AG04450 (cell line): ENCODE measurements around the gene POFUT2. TPM values are rescaled to one million over a fixed set of nuclear protein-coding genes. Genes with fewer than 3 reads are reported as not detected.

ENCODE experiments used
- CTCF ChIA-PET: fragments of 300-600, 350-600 bp; formaldehyde crosslinking; extraction: SDS; loops from one replicate; lab custom pipeline; 2022; ENCODE audit warnings: antibody characterized with exemption, inconsistent platforms; lab: Charles Lee
- POLR2A ChIA-PET: fragments of 350-600 bp; formaldehyde crosslinking; extraction: SDS; loops from one replicate; lab custom pipeline; 2021; ENCODE audit warnings: antibody characterized with exemption, inconsistent platforms; lab: Yijun Ruan, JAX
- DNase-seq: peaks from one replicate; pipeline ENCODE4 v3.0.0-alpha.2; 2011; ENCODE audit warnings: low read depth, low spot score
- H3K27ac ChIP-seq: one replicate; pipeline ENCODE4 v1.5.1; 2012; ENCODE audit warnings: low read depth, low read length, control low read depth
- H3K27me3 ChIP-seq: one replicate; pipeline ENCODE4 v1.6.0; 2012; ENCODE audit warnings: low read length; ENCODE audit not compliant: control insufficient read depth, insufficient read depth
- H3K4me3 ChIP-seq: 2 replicates; pipeline ENCODE4 v1.5.1; 2011; ENCODE audit warnings: mild to moderate bottlenecking, low read depth, low read length, control low read depth
- H3K9me3 ChIP-seq: 2 replicates; pipeline ENCODE4 v1.5.1; 2012; ENCODE audit warnings: low read length; ENCODE audit not compliant: control insufficient read depth, insufficient read depth
- polyA plus RNA-seq: library from polyadenylated mRNA; depleted of rRNA; stranded (reverse); fragments of >200 nt; gene quantifications from 2 replicates; pipeline ENCODE4 v1.2.3, GENCODE V29; 2011
- TF ChIP-seq, protein P1 (sequence below): IDR thresholded peaks from 2 replicates; pipeline ENCODE4 v1.5.1; 2011; ENCODE audit warnings: low read depth, low read length, control low read depth, inconsistent platforms

The POFUT2 gene
- polyA plus RNA-seq, 1 experiment: 35.5 TPM

DNA sequence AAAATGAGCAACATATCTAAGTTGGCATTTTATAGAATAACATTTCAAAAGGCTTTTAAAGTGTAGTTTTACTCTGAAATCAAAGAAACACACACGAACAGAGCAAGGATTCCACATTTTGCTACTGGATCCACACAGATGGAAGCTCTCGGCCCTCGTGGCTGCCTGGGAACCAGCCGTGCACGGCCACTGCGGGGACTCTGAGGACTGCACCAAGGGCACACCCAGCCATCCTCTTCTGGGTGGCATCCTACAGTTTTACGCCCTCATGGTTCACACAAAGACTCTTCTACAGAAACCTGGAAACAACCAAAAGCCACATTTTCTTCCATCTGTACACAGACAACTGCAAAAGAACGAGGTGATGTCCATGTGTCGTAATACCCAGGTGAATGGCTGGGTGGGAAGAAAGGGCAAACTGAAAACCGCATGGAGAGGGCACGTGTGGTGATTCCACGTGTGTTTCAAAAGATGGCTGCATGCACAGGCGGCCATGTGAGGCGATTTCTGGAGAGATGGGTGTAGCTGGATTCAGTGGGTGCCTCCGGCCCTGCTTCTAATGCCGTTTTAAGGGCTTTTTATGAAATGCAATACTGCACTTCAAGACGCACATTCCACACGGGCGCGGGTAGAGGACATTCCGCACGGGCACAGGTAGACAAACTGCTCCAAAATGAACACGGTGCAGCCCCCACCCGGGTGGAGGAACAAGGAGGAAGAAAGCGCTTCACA is 8.1 kb downstream of the POFUT2 start:
- no peak for DNase-seq
- no peak overlapping the region for H3K4me3 ChIP-seq
- peak overlapping the region; percentile 21 for H3K27ac ChIP-seq
- TF ChIP-seq, protein P1, sequence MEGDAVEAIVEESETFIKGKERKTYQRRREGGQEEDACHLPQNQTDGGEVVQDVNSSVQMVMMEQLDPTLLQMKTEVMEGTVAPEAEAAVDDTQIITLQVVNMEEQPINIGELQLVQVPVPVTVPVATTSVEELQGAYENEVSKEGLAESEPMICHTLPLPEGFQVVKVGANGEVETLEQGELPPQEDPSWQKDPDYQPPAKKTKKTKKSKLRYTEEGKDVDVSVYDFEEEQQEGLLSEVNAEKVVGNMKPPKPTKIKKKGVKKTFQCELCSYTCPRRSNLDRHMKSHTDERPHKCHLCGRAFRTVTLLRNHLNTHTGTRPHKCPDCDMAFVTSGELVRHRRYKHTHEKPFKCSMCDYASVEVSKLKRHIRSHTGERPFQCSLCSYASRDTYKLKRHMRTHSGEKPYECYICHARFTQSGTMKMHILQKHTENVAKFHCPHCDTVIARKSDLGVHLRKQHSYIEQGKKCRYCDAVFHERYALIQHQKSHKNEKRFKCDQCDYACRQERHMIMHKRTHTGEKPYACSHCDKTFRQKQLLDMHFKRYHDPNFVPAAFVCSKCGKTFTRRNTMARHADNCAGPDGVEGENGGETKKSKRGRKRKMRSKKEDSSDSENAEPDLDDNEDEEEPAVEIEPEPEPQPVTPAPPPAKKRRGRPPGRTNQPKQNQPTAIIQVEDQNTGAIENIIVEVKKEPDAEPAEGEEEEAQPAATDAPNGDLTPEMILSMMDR: no peak
- no peaks in the 10 kb centered on the region; the same call in 1 of the 2 replicates for H3K9me3 ChIP-seq
- CTCF ChIA-PET: no interaction called here
- POLR2A ChIA-PET: no interaction called here
- no peaks in the 10 kb centered on the region for H3K27me3 ChIP-seq

DNA sequence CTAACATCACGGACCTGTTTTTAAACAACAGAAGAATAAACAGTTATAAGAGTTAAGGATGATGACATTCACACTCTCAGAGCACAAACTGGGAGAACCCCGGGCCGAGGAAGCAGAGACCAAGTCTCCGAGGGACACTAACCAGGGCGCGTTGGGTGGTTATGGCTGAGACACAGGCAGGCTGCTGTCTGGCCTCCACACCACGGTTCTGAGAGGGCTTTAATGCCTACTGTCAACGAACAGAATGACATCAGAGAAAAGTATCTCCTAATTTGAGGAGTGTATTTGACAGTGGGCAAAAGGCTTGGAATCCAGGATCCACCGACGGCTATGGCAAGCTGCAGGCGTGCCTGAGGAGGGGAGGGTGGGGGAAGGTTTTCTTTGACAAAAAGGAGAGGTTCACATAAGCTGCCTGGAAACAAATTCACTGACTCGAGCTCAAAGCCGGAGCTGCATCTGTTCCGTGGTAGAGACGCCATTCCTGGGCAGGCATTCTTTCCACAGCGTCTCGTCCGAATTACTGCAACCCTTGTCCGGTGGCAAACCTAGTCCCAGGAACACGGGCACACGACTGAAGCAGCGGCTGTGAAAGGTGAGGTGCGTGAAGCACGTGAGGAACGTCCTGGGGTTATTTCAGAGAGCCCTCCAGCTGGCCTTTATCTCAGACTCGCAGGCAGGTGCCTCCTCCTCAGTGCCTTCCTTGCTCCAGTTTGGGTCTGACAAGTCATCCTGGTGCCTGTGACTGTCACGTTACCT is 9.4 kb downstream of the POFUT2 start:
- CTCF ChIA-PET: no interaction called here

DNA sequence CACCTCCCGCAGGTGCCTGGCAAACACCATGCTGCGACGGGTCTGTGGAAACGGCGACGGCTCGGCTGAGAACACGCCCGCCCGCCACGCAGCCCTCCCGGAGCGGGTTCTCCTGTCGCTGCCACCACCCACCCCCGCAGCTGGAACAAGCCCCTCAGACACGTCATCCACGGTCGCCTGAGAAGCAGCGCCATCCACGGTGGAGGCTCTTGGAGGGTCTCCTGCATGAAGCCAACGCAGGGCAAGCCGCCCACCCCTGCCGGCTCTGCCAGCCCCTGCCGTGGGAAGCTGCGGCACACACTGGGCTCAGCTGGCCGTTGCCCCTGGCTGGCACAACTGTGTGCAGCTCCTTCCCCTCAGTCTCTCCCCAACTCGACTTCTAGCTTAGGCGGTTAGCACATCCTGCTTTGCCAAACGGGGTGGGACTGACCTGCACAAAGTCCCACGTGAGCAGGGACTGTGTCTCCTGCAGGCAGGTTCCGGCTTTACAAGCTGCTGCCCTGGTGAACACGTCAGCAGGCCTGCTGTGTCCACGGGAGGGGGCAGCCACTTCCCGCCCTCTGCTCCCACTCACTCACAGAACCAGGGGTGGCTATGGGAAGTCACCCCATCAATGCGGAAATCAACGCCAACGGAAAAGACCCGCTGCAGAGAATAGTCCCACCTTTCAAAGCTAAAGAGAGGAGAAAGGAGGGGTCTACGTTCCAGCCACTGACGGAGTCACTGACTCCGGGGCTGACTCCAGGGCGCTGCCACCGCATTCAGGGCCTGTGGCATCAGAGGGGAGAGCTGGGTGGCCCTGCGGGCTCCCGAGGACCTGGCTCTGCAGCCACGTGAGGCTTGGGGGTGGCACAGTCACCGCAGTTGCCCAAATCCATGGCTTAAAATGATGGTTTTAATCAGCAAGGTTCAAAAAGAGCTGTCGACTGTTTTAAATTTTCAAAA is 10.3 kb downstream of the POFUT2 start:
- ChIA-PET POLR2A (no interaction called here), CTCF (interaction anchor here (0.5 kb wide), 1 partner anchor 139 kb away, joined by 3 read pairs; no protein-coding TSS in a partner anchor)
- H3K4me3 ChIP-seq: no peak overlapping the region
- no peak overlapping the region for H3K27ac ChIP-seq
- TF ChIP-seq, protein P1: no peak
- H3K27me3 ChIP-seq: no peaks in the 10 kb centered on the region
- DNase-seq: no peak
- no peaks in the 10 kb centered on the region; the same call in 1 of the 2 replicates for H3K9me3 ChIP-seq

More for the DNA sequence above, 9.4 kb downstream of the POFUT2 start:
- H3K9me3 ChIP-seq: no peaks in the 10 kb centered on the region; the same call in 1 of the 2 replicates
- H3K27me3 ChIP-seq: no peaks in the 10 kb centered on the region
- TF ChIP-seq, protein P1: no peak
- POLR2A ChIA-PET: no interaction called here
- DNase-seq: no peak
- H3K4me3 ChIP-seq: no peak overlapping the region
- H3K27ac ChIP-seq: no peak overlapping the region

DNA sequence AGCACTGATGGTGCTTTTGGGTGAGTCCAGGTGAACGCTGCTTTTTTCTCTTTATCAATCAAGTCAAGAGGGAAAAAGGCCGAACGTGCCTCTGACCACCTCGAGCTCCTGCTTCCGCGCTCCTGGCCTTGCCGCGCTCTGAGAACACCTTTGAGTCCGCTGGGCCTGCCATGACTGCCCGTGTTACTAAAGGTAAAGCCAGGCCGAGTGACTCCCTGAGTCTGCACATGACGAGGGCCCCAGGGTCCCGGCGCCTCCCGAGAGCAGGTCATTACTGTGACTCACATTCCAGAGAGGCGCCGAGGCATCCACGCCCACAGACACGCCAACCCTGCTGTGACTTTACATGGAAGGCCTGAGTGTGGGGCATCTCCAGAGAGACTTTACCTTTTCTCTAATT is 11.1 kb downstream of the POFUT2 start:
- DNase-seq: no peak
- Histone ChIP-seq H3K4me3 (no peak overlapping the region), H3K27me3 (no peaks in the 10 kb centered on the region), H3K27ac (no peak overlapping the region), H3K9me3 (no peaks in the 10 kb centered on the region; the same call in 1 of the 2 replicates)
- ChIA-PET POLR2A (no interaction called here), CTCF (interaction anchor here (0.5 to 1.3 kb wide), 2 partner anchors 138 to 139 kb away, joined by 3 to 4 read pairs; no protein-coding TSS in a partner anchor)
- TF ChIP-seq, protein P1: no peak
